Spleen (tissue), 7 donors: ENCODE data around the gene XPR1.

Experiments
- CTCF ChIP-seq, 11 experiments: fragments of 200-600 bp in 7 of 11; fragments of 450-650 bp in 4 of 11; sonication (generic) in 4 of 11; IDR thresholded peaks in 8 of 11; conservative IDR thresholded peaks in 3 of 11; 1 replicate in 7 of 11; 2 replicates in 4 of 11; pipeline versions ENCODE4 v1.4.0 to v1.8.0; 2016 to 2021; ENCODE audit warnings: antibody characterized with exemption in 11 of 11, inconsistent platforms in 4 of 11, mild to moderate bottlenecking in 1 of 11
- POLR2A ChIP-seq, 3 donors: fragments of 450-650 bp; IDR thresholded peaks; one replicate each; pipeline ENCODE4 v1.5.1; 2017; ENCODE audit warnings: antibody characterized with exemption in 3 of 3, mild to moderate bottlenecking in 1 of 3
- donor health status: DM: no; HTN: no; CAD: no; lungs with moderate emphysema.
- donor health status: DM: no; HTN: no; CAD: no.
- donor health status: DM: no; HTN: no; CAD: no.

GRCh38 chr1:180611016-180611930, 20.5 kb upstream of the XPR1 start:
- TF ChIP-seq CTCF (IDR thresholded peaks at IDR 0.05 in 8 of 11, conservative IDR thresholded peaks at IDR 0.05 in 3 of 11) (no peak), POLR2A (IDR thresholded peaks at IDR 0.05) (no peak)
